Measurements from ENCODE around the gene PCDHGA4. TPM values are rescaled to one million over a fixed set of nuclear protein-coding genes. Genes with fewer than 3 reads are reported as not detected.

The PCDHGA4 gene
- total and polyA plus RNA-seq, 10 donors: 0.04 to 4.5 (median 2.0) TPM

DNA sequence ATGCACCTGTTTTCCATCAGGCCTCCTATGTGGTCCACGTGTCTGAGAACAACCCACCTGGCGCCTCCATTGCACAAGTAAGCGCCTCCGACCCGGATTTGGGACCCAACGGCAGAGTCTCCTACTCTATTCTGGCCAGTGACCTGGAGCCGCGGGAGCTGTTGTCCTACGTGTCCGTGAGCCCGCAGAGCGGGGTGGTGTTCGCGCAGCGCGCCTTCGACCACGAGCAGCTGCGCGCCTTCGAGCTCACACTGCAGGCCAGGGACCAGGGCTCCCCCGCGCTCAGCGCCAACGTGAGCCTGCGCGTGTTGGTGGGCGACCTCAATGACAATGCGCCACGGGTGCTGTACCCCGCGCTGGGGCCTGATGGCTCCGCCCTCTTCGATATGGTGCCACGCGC lies 3.2 kb upstream of the PCDHGA4 start:
- TF ChIP-seq POLR2A (IDR thresholded peaks at IDR 0.05) (no peak), CTCF (IDR thresholded peaks at IDR 0.05 in 8 of 11, conservative IDR thresholded peaks at IDR 0.05 in 3 of 11) (no peak), POLR2AphosphoS5 (IDR thresholded peaks at IDR 0.05) (no peak)
- H3K27ac ChIP-seq: no peak overlapping the region
- no peaks in the 10 kb centered on the region for H3K36me3 ChIP-seq
- H3K4me3 ChIP-seq: no peak overlapping the region
- no peaks in the 10 kb centered on the region for H3K4me1 ChIP-seq
- no peak for DNase-seq
- intact Hi-C loops (cut with DNase I; ENCODE audit: low total_unique reads): no loop called here
- H3K9me3 ChIP-seq: peaks cover 0 to 99% (median 83%) of the 10 kb centered on the region in 8 donors
- WGBS, 5 donors: 36 to 50% (median 45%) methylated on average over 12 to 34 of the region's 36 CpGs
- H3K27me3 ChIP-seq (replicated peaks in 1 of 7): peaks cover 0 to 95% (median 23%) of the 10 kb centered on the region in 7 donors

DNA sequence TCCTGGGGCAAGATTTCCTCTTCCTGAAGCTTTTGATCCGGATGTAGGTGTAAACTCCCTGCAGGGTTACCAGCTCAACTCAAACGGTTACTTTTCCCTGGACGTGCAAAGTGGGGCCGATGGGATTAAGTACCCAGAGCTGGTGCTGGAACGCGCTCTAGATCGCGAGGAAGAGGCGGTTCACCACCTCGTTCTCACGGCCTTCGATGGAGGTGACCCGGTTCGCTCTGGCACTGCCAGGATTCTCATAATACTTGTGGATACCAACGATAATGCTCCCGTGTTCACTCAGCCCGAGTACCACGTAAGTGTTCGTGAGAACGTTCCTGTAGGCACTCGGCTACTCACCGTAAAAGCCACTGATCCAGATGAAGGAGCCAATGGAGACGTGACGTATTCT lies 820 bp downstream of the PCDHGA4 start:
- no peak for DNase-seq
- 50 to 62% (median 52%) methylated on average over 24 of the region's 24 CpGs for WGBS, 5 donors
- peak overlapping the region in 2 of 8 donors; percentile 22 to 54 for H3K4me3 ChIP-seq
- H3K27me3 ChIP-seq (replicated peaks in 1 of 7): peaks cover 0 to 92% (median 14%) of the 10 kb centered on the region in 7 donors
- H3K9me3 ChIP-seq: peaks cover 0 to 100% (median 85%) of the 10 kb centered on the region in 8 donors
- intact Hi-C loops (cut with DNase I; ENCODE audit: low total_unique reads): no loop called here
- H3K27ac ChIP-seq: no peak overlapping the region
- no peaks in the 10 kb centered on the region for H3K4me1 ChIP-seq
- TF ChIP-seq POLR2AphosphoS5 (IDR thresholded peaks at IDR 0.05) (no peak), CTCF (IDR thresholded peaks at IDR 0.05 in 8 of 11, conservative IDR thresholded peaks at IDR 0.05 in 3 of 11) (no peak), POLR2A (IDR thresholded peaks at IDR 0.05) (no peak)
- H3K36me3 ChIP-seq: no peaks in the 10 kb centered on the region

DNA sequence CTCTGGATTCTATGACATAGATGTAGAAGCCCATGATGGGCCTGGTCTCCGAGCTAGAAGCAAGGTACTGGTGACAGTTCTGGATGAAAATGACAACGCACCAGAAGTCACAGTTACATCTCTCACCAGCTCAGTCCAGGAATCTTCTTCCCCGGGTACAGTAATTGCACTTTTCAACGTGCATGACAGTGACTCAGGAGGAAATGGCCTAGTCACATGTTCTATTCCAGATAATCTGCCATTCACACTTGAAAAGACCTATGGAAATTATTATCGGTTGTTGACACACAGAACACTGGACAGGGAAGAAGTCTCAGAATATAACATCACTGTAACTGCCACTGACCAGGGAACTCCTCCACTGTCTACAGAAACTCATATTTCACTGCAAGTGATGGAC lies 1.3 kb downstream of the PCDHGA4 start:
- WGBS, 5 donors: 65 to 74% (median 69%) methylated on average over 5 of the region's 5 CpGs
- H3K9me3 ChIP-seq: peaks cover 0 to 100% (median 85%) of the 10 kb centered on the region in 8 donors
- H3K27ac ChIP-seq: no peak overlapping the region
- no peaks in the 10 kb centered on the region for H3K4me1 ChIP-seq
- intact Hi-C loops (cut with DNase I; ENCODE audit: low total_unique reads): no loop called here
- H3K36me3 ChIP-seq: no peaks in the 10 kb centered on the region
- no peak overlapping the region for H3K4me3 ChIP-seq
- DNase-seq: no peak
- peaks cover 0 to 92% (median 10%) of the 10 kb centered on the region in 7 donors for H3K27me3 ChIP-seq (replicated peaks in 1 of 7)
- TF ChIP-seq POLR2A (IDR thresholded peaks at IDR 0.05) (no peak), CTCF (IDR thresholded peaks at IDR 0.05 in 8 of 11, conservative IDR thresholded peaks at IDR 0.05 in 3 of 11) (no peak), POLR2AphosphoS5 (IDR thresholded peaks at IDR 0.05) (no peak)

GRCh38 chr5:141356950-141357349 lies 2.1 kb downstream of the PCDHGA4 start:
- H3K36me3 ChIP-seq: no peaks in the 10 kb centered on the region
- WGBS, 5 donors: 43 to 57% (median 45%) methylated on average over 16 to 19 of the region's 19 CpGs
- peaks cover 0 to 100% (median 85%) of the 10 kb centered on the region in 8 donors for H3K9me3 ChIP-seq
- TF ChIP-seq CTCF (IDR thresholded peaks at IDR 0.05 in 8 of 11, conservative IDR thresholded peaks at IDR 0.05 in 3 of 11) (no peak), POLR2AphosphoS5 (IDR thresholded peaks at IDR 0.05) (no peak), POLR2A (IDR thresholded peaks at IDR 0.05) (no peak)
- intact Hi-C loops (cut with DNase I; ENCODE audit: low total_unique reads): no loop called here
- no peaks in the 10 kb centered on the region for H3K4me1 ChIP-seq
- no peak for DNase-seq
- H3K27ac ChIP-seq: no peak overlapping the region
- no peak overlapping the region for H3K4me3 ChIP-seq
- H3K27me3 ChIP-seq (replicated peaks in 1 of 7): peaks cover 0 to 92% (median 5%) of the 10 kb centered on the region in 7 donors

All from spleen (tissue), 11 donors.